ENCODE data around the gene ADCY9. TPM values are rescaled to one million over a fixed set of nuclear protein-coding genes. Genes with fewer than 3 reads are reported as not detected.
A peak's percentile ranks its signal among the peaks of the same experiment; 100 is the strongest.

ADCY9 gene
- polyA plus RNA-seq, 2 of the 4 experiments (the other 2 are of a cell fraction) = 6.2 to 7.6 TPM

GRCh38 chr16:4097826-4098240 is 18.4 kb downstream of the ADCY9 start:
- no peaks in the 10 kb centered on the region for H3K9me3 ChIP-seq
- 11% methylated on average over 4 of the region's 4 CpGs for WGBS (ENCODE audit: missing lambda C conversion rate)
- TF ChIP-seq POLR2A (IDR thresholded peaks at IDR 0.05; ENCODE audit: low read length) (no peak), FOSL2 (IDR thresholded peaks at IDR 0.05) (no peak), FOSL2 (CRISPR knock-in tag; IDR thresholded peaks at IDR 0.05) (peak; percentile 47; the same call in 1 of the 2 replicates), MAX (IDR thresholded peaks at IDR 0.05) (peak; percentile 53; the same call in 1 of the 2 replicates), ESRRA (IDR thresholded peaks at IDR 0.05; ENCODE audit: borderline replicate concordance, low read length) (no peak), MAZ (IDR thresholded peaks at IDR 0.05; ENCODE audit: borderline replicate concordance, low read depth, low read length) (no peak), CEBPB (IDR thresholded peaks at IDR 0.05) (peak in 1 of 2 experiments; percentile 77; a peak in 2 of 4 replicates), RAD21 (conservative IDR thresholded peaks at IDR 0.05 in 1 of 2, IDR thresholded peaks at IDR 0.05 in 1 of 2) (peak in 1 of 2 experiments; percentile 26; a peak in 1 of 5 replicates), KDM1A (IDR thresholded peaks at IDR 0.05; ENCODE audit: low read depth) (no peak), HMGXB4 (CRISPR knock-in tag; IDR thresholded peaks at IDR 0.05; ENCODE audit: borderline replicate concordance) (no peak), FOSB (CRISPR knock-in tag; IDR thresholded peaks at IDR 0.05) (no peak), GATA3 (IDR thresholded peaks at IDR 0.05; ENCODE audit: borderline replicate concordance) (peak; percentile 90)
- H3K4me3 ChIP-seq = no peak overlapping the region
- DNase-seq (ENCODE audit: low read depth in 1 of 2, low spot score in 1 of 2) (peak in 1 of 2 experiments; percentile 89), ATAC-seq (peak; percentile 86 to 90), FAIRE-seq (peak; percentile 76)
- peak overlapping the region; percentile 62 for H3K4me2 ChIP-seq
- ChIA-PET CTCF (interaction anchor here (1.0 kb wide), 1 partner anchor 12 kb away, joined by 3 read pairs; no protein-coding TSS in a partner anchor), POLR2A (interaction anchor here (1.0 kb wide), 1 partner anchor 83 kb away, joined by 4 read pairs; no protein-coding TSS in a partner anchor)
- peak overlapping the region; percentile 59 to 71; a peak in 5 of 6 replicates for H3K27ac ChIP-seq
- peaks cover 62% of the 10 kb centered on the region for H3K4me1 ChIP-seq

DNA sequence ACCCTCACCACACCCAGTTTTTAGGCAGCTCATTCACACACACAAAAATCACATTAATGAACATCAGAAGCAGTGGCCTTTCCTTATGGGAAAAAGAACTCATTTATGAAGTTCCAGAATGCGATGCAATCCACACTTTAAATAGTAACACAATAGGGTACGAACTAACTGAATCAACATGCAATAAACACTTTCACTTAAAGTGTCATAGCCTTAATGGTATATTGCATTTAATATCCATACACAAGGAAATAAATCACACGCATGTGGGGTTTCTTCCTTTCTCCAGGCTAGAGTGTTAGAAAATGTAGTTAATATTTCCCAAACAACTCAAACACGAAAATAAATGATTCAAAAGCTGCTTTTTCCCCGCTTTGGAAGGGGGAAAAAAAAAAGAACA is 19.7 kb downstream of the ADCY9 start:
- Histone ChIP-seq H3K27ac (peak overlapping the region; percentile 23 to 77; a peak in 3 of 6 replicates), H3K9me3 (no peaks in the 10 kb centered on the region), H3K4me3 (no peak overlapping the region), H3K4me2 (peak overlapping the region; percentile 30), H3K4me1 (peaks cover 59% of the 10 kb centered on the region)
- FAIRE-seq = no peak
- 78% methylated on average over 5 of the region's 5 CpGs for WGBS (ENCODE audit: missing lambda C conversion rate)
- ChIA-PET CTCF (interaction anchor here (1.5 kb wide), 1 partner anchor 114 kb away, joined by 5 read pairs; no protein-coding TSS in a partner anchor), POLR2A (no interaction called here)
- no peak for TF ChIP-seq MAZ (IDR thresholded peaks at IDR 0.05; ENCODE audit: borderline replicate concordance, low read depth, low read length)
- TF ChIP-seq, protein P1, sequence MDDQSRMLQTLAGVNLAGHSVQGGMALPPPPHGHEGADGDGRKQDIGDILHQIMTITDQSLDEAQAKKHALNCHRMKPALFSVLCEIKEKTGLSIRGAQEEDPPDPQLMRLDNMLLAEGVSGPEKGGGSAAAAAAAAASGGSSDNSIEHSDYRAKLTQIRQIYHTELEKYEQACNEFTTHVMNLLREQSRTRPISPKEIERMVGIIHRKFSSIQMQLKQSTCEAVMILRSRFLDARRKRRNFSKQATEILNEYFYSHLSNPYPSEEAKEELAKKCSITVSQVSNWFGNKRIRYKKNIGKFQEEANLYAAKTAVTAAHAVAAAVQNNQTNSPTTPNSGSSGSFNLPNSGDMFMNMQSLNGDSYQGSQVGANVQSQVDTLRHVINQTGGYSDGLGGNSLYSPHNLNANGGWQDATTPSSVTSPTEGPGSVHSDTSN (IDR thresholded peaks at IDR 0.05) = no peak
- TF ChIP-seq CBX8 (IDR thresholded peaks at IDR 0.05) = no peak
- TF ChIP-seq HES2 (IDR thresholded peaks at IDR 0.05) = no peak
- no peak for TF ChIP-seq HOXA7 (CRISPR knock-in tag; IDR thresholded peaks at IDR 0.05)
- TF ChIP-seq RCOR1 (IDR thresholded peaks at IDR 0.05; ENCODE audit: low read depth, low read length) = no peak
- ATAC-seq = no peak
- no peak for DNase-seq (ENCODE audit: low read depth in 1 of 2, low spot score in 1 of 2)

DNA sequence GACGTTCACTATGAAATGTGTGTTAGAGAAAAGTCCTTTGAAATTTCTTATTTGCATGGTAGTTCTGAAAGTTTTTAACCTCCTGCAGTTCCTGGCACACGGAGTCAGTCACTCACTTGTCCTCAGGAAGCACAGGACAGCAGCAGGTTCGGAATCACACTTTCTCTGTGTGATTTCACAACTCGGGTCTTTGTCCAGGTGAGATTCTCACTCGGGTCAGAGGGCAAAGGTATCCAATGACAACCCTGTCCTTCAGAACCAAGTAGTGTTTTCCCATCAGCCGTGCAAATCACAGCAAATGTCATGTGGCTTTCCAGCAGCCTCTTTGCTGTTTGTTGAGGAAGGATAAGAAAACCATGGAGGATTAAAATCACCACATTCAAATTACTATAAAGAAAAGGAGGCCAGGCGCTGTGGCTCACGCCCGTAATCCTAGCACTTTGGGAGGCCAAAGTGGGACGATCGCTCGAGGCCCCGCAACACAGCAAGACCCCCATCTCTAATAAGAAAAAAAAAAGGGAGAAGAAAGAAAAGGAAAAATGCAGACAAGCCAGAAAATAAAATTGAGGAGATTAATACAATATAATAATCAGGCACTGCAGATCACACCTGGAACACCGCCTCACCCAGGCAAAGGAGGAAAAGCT is 22.0 kb downstream of the ADCY9 start:
- POLR2A ChIA-PET = no interaction called here
- ATAC-seq (no peak), FAIRE-seq (no peak), DNase-seq (ENCODE audit: low read depth in 1 of 2, low spot score in 1 of 2) (no peak)
- peak overlapping the region; percentile 44 for H3K4me2 ChIP-seq
- H3K4me1 ChIP-seq = peaks cover 65% of the 10 kb centered on the region
- peak overlapping the region in 1 of 2 experiments; percentile 14; a peak in 1 of 6 replicates for H3K27ac ChIP-seq
- H3K4me3 ChIP-seq = no peak overlapping the region
- no peaks in the 10 kb centered on the region for H3K9me3 ChIP-seq
- no peak for TF ChIP-seq BHLHE40 (IDR thresholded peaks at IDR 0.05; ENCODE audit: low read depth, low read length)
- TF ChIP-seq BCL3 (IDR thresholded peaks at IDR 0.05) = no peak
- CTCF ChIA-PET = interaction anchor here (1.0 kb wide), 2 partner anchors 10 to 105 kb away, joined by 3 read pairs; no protein-coding TSS in a partner anchor
- WGBS (ENCODE audit: missing lambda C conversion rate) = 61% methylated on average over 14 of the region's 14 CpGs

All from A549 (cell line).